SK-N-SH (cell line): ENCODE data around the gene CLN3. TPM values are rescaled to one million over a fixed set of nuclear protein-coding genes. Genes with fewer than 3 reads are reported as not detected.

Source experiments
- CTCF ChIA-PET: fragments of 300-600, 350-600 bp; formaldehyde crosslinking; extraction: SDS; loops from one replicate; lab custom pipeline; 2021; lab: Yijun Ruan, JAX
- POLR2A ChIA-PET: fragments of 350-600 bp; sonication (Branson Sonifier 250); formaldehyde crosslinking; extraction: SDS; loops from one replicate; lab custom pipeline; 2020; ENCODE audit warnings: antibody characterized with exemption, inconsistent platforms; lab: Yijun Ruan, JAX
- DNase-seq: peaks from one replicate; pipeline ENCODE4 v3.0.0; 2012
- H2AFZ ChIP-seq: fragments of 200-600 bp; sonication (generic); 2 replicates; pipeline ENCODE4 v1.8.1; 2016; ENCODE audit warnings: antibody characterized with exemption, mild to moderate bottlenecking, low read depth
- H3F3A ChIP-seq: fragments of 200-600 bp; sonication (generic); replicated peaks from 2 replicates; pipeline ENCODE3; 2016; ENCODE audit warnings: antibody characterized with exemption, mild to moderate bottlenecking; ENCODE audit not compliant: insufficient read depth
- H3K27ac ChIP-seq, 2 experiments: fragments of 200-500 bp in 1 of 2; fragments of 200-600 bp in 1 of 2; sonication (Bioruptor generic) in 1 of 2; sonication (generic), shearing (Covaris generic) in 1 of 2; 2 replicates each; pipeline versions ENCODE4 v1.5.1 to v1.6.1; 2014 to 2016; ENCODE audit warnings: low read depth in 2 of 2, inconsistent platforms in 1 of 2, low read length in 1 of 2, mild to moderate bottlenecking in 1 of 2, mixed read lengths in 1 of 2
- H3K27me3 ChIP-seq: fragments of 200-600 bp; sonication (generic), shearing (Covaris generic); 2 replicates; pipeline ENCODE4 v1.6.1; 2016; ENCODE audit warnings: mixed run types; ENCODE audit not compliant: insufficient read depth
- H3K36me3 ChIP-seq, 2 experiments: fragments of 200-500 bp in 1 of 2; fragments of 200-600 bp in 1 of 2; sonication (Bioruptor generic) in 1 of 2; sonication (generic) in 1 of 2; replicated peaks in 1 of 2; 2 replicates each; pipeline versions ENCODE3 to v1.5.1; 2014 to 2016; ENCODE audit warnings: low read length in 1 of 2, mild to moderate bottlenecking in 1 of 2; ENCODE audit not compliant: insufficient read depth in 2 of 2, control insufficient read depth in 1 of 2
- H3K4me1 ChIP-seq, 2 experiments: fragments of 200-500 bp in 1 of 2; fragments of 200-600 bp in 1 of 2; sonication (Bioruptor generic) in 1 of 2; sonication (generic), shearing (Covaris generic) in 1 of 2; 2 replicates each; pipeline versions ENCODE4 v1.5.1 to v1.6.1; 2014 to 2016; ENCODE audit warnings: low read depth in 1 of 2, low read length in 1 of 2, mixed run types in 1 of 2; ENCODE audit not compliant: insufficient read depth in 2 of 2, control insufficient read depth in 1 of 2
- H3K4me2 ChIP-seq: fragments of 200-600 bp; sonication (generic), shearing (Covaris generic); 2 replicates; pipeline ENCODE4 v1.6.1; 2017; ENCODE audit warnings: mixed run types
- H3K4me3 ChIP-seq, 2 experiments: fragments of 200-500 bp in 1 of 2; fragments of 200-600 bp in 1 of 2; sonication (Bioruptor generic) in 1 of 2; sonication (generic), shearing (Covaris generic) in 1 of 2; 2 replicates each; pipeline versions ENCODE4 v1.5.1 to v1.8.1; 2014 to 2016; ENCODE audit warnings: low read depth in 2 of 2, inconsistent platforms in 1 of 2, low read length in 1 of 2, mild to moderate bottlenecking in 1 of 2, mixed read lengths in 1 of 2, moderate library complexity in 1 of 2
- H3K79me2 ChIP-seq: fragments of 200-600 bp; sonication (generic); 2 replicates; pipeline ENCODE4 v1.8.1; 2017; ENCODE audit warnings: mild to moderate bottlenecking; ENCODE audit not compliant: insufficient read depth
- H3K9ac ChIP-seq: fragments of 200-600 bp; sonication (generic); 2 replicates; pipeline ENCODE4 v1.6.1; 2017; ENCODE audit warnings: mixed run types
- H3K9me2 ChIP-seq: fragments of 200-600 bp; sonication (generic); 2 replicates; pipeline ENCODE4 v1.6.1; 2017; ENCODE audit warnings: mixed run types
- H3K9me3 ChIP-seq: fragments of 200-600 bp; sonication (generic); 2 replicates; pipeline ENCODE4 v1.6.1; 2017; ENCODE audit warnings: mixed run types, mild to moderate bottlenecking, moderate library complexity
- H4K20me1 ChIP-seq: fragments of 200-600 bp; sonication (generic); 2 replicates; pipeline ENCODE4 v1.6.1; 2017; ENCODE audit warnings: mild to moderate bottlenecking, mixed run types; ENCODE audit not compliant: insufficient read depth
- CHD2 ChIP-seq: fragments of 150-350 bp; IDR thresholded peaks from 2 replicates; pipeline ENCODE4 v1.6.1; 2018; ENCODE audit warnings: low read length; ENCODE audit not compliant: partially characterized antibody
- EP300 ChIP-seq, 2 experiments: IDR thresholded peaks; 2 replicates each; pipeline versions ENCODE4 v1.4.0 to v1.6.1; 2012; ENCODE audit warnings: borderline replicate concordance in 1 of 2, low read depth in 1 of 2, low read length in 1 of 2
- EZH2phosphoT487 ChIP-seq: fragments of 200-600 bp; sonication (generic); IDR thresholded peaks from 2 replicates; pipeline ENCODE4 v1.6.1; 2017; ENCODE audit warnings: low read depth, mixed run types, mild to moderate bottlenecking, antibody characterized with exemption, moderate library complexity, borderline replicate concordance
- FOSL2 ChIP-seq: IDR thresholded peaks from 2 replicates; pipeline ENCODE4 v1.4.0; 2012; ENCODE audit warnings: low read depth, mild to moderate bottlenecking, moderate library complexity, borderline replicate concordance
- FOXJ3 ChIP-seq: sonication (generic); formaldehyde crosslinking; IDR thresholded peaks from 2 replicates; pipeline ENCODE4 v1.5.1; 2020; ENCODE audit warnings: mild to moderate bottlenecking, missing genetic modification reagents
- FOXM1 ChIP-seq: IDR thresholded peaks from 2 replicates; pipeline ENCODE4 v1.4.0; 2012; ENCODE audit warnings: low read depth, mild to moderate bottlenecking
- GABPA ChIP-seq: IDR thresholded peaks from 2 replicates; pipeline ENCODE4 v1.4.0; 2012; ENCODE audit warnings: low read depth, mild to moderate bottlenecking
- MAX ChIP-seq: IDR thresholded peaks from 2 replicates; pipeline ENCODE4 v1.4.0; 2012; ENCODE audit warnings: low read depth
- MEF2A ChIP-seq: IDR thresholded peaks from 2 replicates; pipeline ENCODE4 v1.4.0; 2012; ENCODE audit warnings: low read depth, borderline replicate concordance
- MXI1 ChIP-seq: IDR thresholded peaks from 2 replicates; pipeline ENCODE4 v1.6.1; 2012; ENCODE audit warnings: mild to moderate bottlenecking, low read depth, low read length, improper control_type of control experiment
- NFIC ChIP-seq: IDR thresholded peaks from 2 replicates; pipeline ENCODE4 v1.4.0; 2012; ENCODE audit warnings: borderline replicate concordance
- NRF1 ChIP-seq: IDR thresholded peaks from 2 replicates; pipeline ENCODE4 v1.6.1; 2012; ENCODE audit warnings: low read depth, mild to moderate bottlenecking, low read length
- RXRA ChIP-seq: IDR thresholded peaks from 2 replicates; pipeline ENCODE4 v1.4.0; 2012; ENCODE audit warnings: low read depth, mild to moderate bottlenecking, borderline replicate concordance
- SIN3A ChIP-seq: IDR thresholded peaks from 2 replicates; pipeline ENCODE4 v1.6.1; 2012; ENCODE audit warnings: low read depth, mild to moderate bottlenecking, low read length, moderate library complexity, borderline replicate concordance
- TAF1 ChIP-seq: IDR thresholded peaks from 2 replicates; pipeline ENCODE4 v1.6.1; 2012; ENCODE audit warnings: low read depth, mild to moderate bottlenecking, low read length, moderate library complexity, borderline replicate concordance
- TCF12 ChIP-seq: IDR thresholded peaks from 2 replicates; pipeline ENCODE4 v1.4.0; 2012
- TEAD4 ChIP-seq: IDR thresholded peaks from 2 replicates; pipeline ENCODE4 v1.4.0; 2012; ENCODE audit warnings: mild to moderate bottlenecking, borderline replicate concordance; ENCODE audit not compliant: insufficient read depth
- USF1 ChIP-seq: IDR thresholded peaks from 2 replicates; pipeline ENCODE4 v1.4.0; 2012; ENCODE audit warnings: low read depth, borderline replicate concordance
- WGBS: methylation state at CpG from one replicate; pipeline ENCODE4 v1.1.6; 2017; ENCODE audit warnings: low lambda C conversion rate; 5-methylcytosine and 5-hydroxymethylcytosine counted together
- polyA plus RNA-seq, 3 experiments: library from polyadenylated mRNA; depleted of rRNA; stranded (reverse); fragments of >200 nt; gene quantifications; 2 replicates each; pipeline ENCODE4 v1.2.3, GENCODE V29; 2012
- TF ChIP-seq, protein P1 (sequence below): fragments of 150-350 bp; IDR thresholded peaks from 2 replicates; pipeline ENCODE4 v1.6.1; 2017; ENCODE audit warnings: antibody characterized with exemption, low read length, low read depth, borderline replicate concordance
- TF ChIP-seq, protein P2 (sequence below): fragments of 150-350 bp; IDR thresholded peaks from 2 replicates; pipeline ENCODE4 v1.6.1; 2016; ENCODE audit warnings: mild to moderate bottlenecking, low read depth, low read length

Gene CLN3
- polyA plus RNA-seq, 1 of the 3 experiments (the other 2 are of a cell fraction), result 18.5 TPM

- TF ChIP-seq SIN3A (no peak), MAX (no peak), TAF1 (no peak), NFIC (no peak), EZH2phosphoT487 (no peak)
- H3F3A ChIP-seq, result no peaks in the 10 kb centered on the region
- H3K9me3 ChIP-seq, result no peaks in the 10 kb centered on the region
- no peak overlapping the region for H3K4me3 ChIP-seq
- 70% methylated on average over 9 of the region's 33 CpGs for WGBS
- no peaks in the 10 kb centered on the region for H3K4me1 ChIP-seq
- H3K9ac ChIP-seq, result no peak overlapping the region
- no peaks in the 10 kb centered on the region for H3K36me3 ChIP-seq
- H3K79me2 ChIP-seq, result no peaks in the 10 kb centered on the region
- H2AFZ ChIP-seq, result no peak overlapping the region
- ChIA-PET POLR2A (no interaction called here), CTCF (no interaction called here)
- H3K4me2 ChIP-seq, result no peak overlapping the region
- no peaks in the 10 kb centered on the region for H4K20me1 ChIP-seq
- no peak overlapping the region for H3K27ac ChIP-seq
- DNase-seq, result no peak
- H3K27me3 ChIP-seq, result no peaks in the 10 kb centered on the region
- H3K9me2 ChIP-seq, result no peaks in the 10 kb centered on the region
These were observed 6.2 kb upstream of the CLN3 start for GRCh38 chr16:28497861-28498599.

DNA sequence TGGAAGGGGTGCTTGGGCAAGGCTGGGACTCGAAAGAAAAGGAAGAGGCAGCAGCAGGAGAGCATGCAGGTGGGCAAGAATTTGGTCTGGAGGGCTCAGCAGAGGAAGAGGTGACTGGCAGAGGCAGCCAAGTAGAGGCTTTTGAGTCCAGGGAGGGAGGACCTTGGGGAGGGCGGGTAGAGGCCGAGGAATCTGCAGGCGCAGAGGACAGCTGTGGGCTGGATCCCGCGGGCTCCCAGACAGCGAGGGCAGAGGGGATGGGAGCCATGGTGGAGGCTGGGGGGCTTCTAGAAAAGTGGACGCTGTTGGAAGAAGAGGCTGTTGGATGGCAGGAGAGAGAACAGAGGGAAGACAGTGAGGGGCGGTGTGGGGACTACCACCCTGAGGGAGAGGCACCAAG, 5.5 kb upstream of the CLN3 start:
- ChIA-PET CTCF (no interaction called here), POLR2A (no interaction called here)
- Histone ChIP-seq H2AFZ (no peak overlapping the region), H3K4me1 (no peaks in the 10 kb centered on the region), H3K9ac (no peak overlapping the region), H3K4me2 (no peak overlapping the region), H3F3A (no peaks in the 10 kb centered on the region), H3K79me2 (no peaks in the 10 kb centered on the region), H3K27ac (no peak overlapping the region), H3K27me3 (no peaks in the 10 kb centered on the region), H3K36me3 (no peaks in the 10 kb centered on the region), H3K4me3 (no peak overlapping the region), H3K9me2 (no peaks in the 10 kb centered on the region), H4K20me1 (no peaks in the 10 kb centered on the region), H3K9me3 (no peaks in the 10 kb centered on the region)
- 67% methylated on average over 9 of the region's 9 CpGs for WGBS
- TF ChIP-seq MEF2A (no peak), EP300 (IDR thresholded peaks at IDR 0.05; ENCODE audit: borderline replicate concordance in 1 of 2, low read depth in 1 of 2, low read length in 1 of 2) (no peak), NRF1 (no peak), TEAD4 (no peak), MAX (no peak), CHD2 (no peak), FOSL2 (no peak), NFIC (no peak), MXI1 (no peak), TCF12 (no peak), RXRA (no peak), FOXM1 (no peak), FOXJ3 (CRISPR knock-in tag) (no peak), GABPA (no peak), USF1 (no peak)
- TF ChIP-seq, protein P1, sequence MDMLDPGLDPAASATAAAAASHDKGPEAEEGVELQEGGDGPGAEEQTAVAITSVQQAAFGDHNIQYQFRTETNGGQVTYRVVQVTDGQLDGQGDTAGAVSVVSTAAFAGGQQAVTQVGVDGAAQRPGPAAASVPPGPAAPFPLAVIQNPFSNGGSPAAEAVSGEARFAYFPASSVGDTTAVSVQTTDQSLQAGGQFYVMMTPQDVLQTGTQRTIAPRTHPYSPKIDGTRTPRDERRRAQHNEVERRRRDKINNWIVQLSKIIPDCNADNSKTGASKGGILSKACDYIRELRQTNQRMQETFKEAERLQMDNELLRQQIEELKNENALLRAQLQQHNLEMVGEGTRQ, result no peak
- TF ChIP-seq, protein P2, sequence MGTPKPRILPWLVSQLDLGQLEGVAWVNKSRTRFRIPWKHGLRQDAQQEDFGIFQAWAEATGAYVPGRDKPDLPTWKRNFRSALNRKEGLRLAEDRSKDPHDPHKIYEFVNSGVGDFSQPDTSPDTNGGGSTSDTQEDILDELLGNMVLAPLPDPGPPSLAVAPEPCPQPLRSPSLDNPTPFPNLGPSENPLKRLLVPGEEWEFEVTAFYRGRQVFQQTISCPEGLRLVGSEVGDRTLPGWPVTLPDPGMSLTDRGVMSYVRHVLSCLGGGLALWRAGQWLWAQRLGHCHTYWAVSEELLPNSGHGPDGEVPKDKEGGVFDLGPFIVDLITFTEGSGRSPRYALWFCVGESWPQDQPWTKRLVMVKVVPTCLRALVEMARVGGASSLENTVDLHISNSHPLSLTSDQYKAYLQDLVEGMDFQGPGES, result no peak
- DNase-seq, result no peak
